NB4 (cell line): ENCODE measurements around the gene MRM3.

ENCODE experiments used
- MAX ChIP-seq: IDR thresholded peaks from 2 replicates; pipeline ENCODE4 v1.6.1; 2011; ENCODE audit warnings: low read depth, low read length
- MYC ChIP-seq: IDR thresholded peaks from 2 replicates; pipeline ENCODE4 v1.6.1; 2011; ENCODE audit warnings: low read depth, low read length
- POLR2A ChIP-seq: IDR thresholded peaks from 2 replicates; pipeline ENCODE4 v1.6.1; 2011; ENCODE audit warnings: mild to moderate bottlenecking; ENCODE audit not compliant: insufficient read length; ENCODE audit errors: extremely low read depth
- TF ChIP-seq, protein P1 (sequence below): IDR thresholded peaks from one replicate; pipeline ENCODE4 v1.5.1; 2012; ENCODE audit warnings: low read depth, low read length

GRCh38 chr17:799261-799660 is 17.1 kb downstream of the MRM3 start:
- TF ChIP-seq, protein P1, sequence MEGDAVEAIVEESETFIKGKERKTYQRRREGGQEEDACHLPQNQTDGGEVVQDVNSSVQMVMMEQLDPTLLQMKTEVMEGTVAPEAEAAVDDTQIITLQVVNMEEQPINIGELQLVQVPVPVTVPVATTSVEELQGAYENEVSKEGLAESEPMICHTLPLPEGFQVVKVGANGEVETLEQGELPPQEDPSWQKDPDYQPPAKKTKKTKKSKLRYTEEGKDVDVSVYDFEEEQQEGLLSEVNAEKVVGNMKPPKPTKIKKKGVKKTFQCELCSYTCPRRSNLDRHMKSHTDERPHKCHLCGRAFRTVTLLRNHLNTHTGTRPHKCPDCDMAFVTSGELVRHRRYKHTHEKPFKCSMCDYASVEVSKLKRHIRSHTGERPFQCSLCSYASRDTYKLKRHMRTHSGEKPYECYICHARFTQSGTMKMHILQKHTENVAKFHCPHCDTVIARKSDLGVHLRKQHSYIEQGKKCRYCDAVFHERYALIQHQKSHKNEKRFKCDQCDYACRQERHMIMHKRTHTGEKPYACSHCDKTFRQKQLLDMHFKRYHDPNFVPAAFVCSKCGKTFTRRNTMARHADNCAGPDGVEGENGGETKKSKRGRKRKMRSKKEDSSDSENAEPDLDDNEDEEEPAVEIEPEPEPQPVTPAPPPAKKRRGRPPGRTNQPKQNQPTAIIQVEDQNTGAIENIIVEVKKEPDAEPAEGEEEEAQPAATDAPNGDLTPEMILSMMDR, result no peak
- TF ChIP-seq MAX (no peak), POLR2A (no peak), MYC (no peak)
